D721Med (cell line): ENCODE data around the gene RIPOR1.

Source experiments
- DNase-seq: peaks from one replicate; pipeline ENCODE4 v3.0.0; 2011; ENCODE audit warnings: low spot score; ENCODE audit not compliant: insufficient read length
- FAIRE-seq: peaks from 2 replicates; lab custom pipeline; 2011; peaks lifted over from hg19 to GRCh38; lab: Jason Lieb, UNC
- TF ChIP-seq, protein P1 (sequence below): IDR thresholded peaks from 2 replicates; pipeline ENCODE4 v1.5.1; 2012; ENCODE audit warnings: mild to moderate bottlenecking, control low read depth; ENCODE audit not compliant: insufficient read depth; ENCODE audit errors: missing control alignments

Gene RIPOR1

DNA sequence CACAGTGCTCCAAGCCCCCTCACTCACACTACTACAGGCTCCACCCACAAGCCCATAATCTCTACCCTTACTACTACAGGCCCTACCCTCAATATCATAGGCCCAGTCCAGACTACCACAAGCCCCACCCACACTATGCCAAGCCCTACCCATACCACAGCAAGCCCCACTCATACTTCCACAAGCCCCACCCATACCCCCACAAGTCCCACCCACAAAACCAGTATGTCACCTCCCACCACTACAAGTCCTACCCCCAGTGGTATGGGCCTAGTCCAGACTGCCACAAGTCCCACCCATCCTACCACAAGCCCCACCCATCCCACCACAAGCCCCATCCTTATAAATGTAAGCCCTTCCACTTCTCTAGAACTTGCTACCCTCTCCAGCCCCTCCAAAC, 13.8 kb downstream of the RIPOR1 start:
- FAIRE-seq = no peak
- TF ChIP-seq, protein P1, sequence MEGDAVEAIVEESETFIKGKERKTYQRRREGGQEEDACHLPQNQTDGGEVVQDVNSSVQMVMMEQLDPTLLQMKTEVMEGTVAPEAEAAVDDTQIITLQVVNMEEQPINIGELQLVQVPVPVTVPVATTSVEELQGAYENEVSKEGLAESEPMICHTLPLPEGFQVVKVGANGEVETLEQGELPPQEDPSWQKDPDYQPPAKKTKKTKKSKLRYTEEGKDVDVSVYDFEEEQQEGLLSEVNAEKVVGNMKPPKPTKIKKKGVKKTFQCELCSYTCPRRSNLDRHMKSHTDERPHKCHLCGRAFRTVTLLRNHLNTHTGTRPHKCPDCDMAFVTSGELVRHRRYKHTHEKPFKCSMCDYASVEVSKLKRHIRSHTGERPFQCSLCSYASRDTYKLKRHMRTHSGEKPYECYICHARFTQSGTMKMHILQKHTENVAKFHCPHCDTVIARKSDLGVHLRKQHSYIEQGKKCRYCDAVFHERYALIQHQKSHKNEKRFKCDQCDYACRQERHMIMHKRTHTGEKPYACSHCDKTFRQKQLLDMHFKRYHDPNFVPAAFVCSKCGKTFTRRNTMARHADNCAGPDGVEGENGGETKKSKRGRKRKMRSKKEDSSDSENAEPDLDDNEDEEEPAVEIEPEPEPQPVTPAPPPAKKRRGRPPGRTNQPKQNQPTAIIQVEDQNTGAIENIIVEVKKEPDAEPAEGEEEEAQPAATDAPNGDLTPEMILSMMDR = no peak

GRCh38 chr16:67543036-67543435, 14.4 kb downstream of the RIPOR1 start:
- no peak for DNase-seq
- TF ChIP-seq, protein P1 = no peak
- no peak for FAIRE-seq

More for the DNA sequence above, 13.8 kb downstream of the RIPOR1 start:
- DNase-seq = no peak

GRCh38 chr16:67543582-67543981, 15.0 kb downstream of the RIPOR1 start:
- TF ChIP-seq, protein P1 = no peak
- no peak for DNase-seq
- FAIRE-seq = no peak

- FAIRE-seq (no peak), DNase-seq (no peak)
- TF ChIP-seq, protein P1 = no peak
These were observed 15.8 kb downstream of the RIPOR1 start for GRCh38 chr16:67544329-67544841.

GRCh38 chr16:67544844-67545664, 16.4 kb downstream of the RIPOR1 start:
- DNase-seq = no peak
- TF ChIP-seq, protein P1 = no peak
- FAIRE-seq = no peak

- DNase-seq = no peak
- FAIRE-seq = no peak
- TF ChIP-seq, protein P1 = no peak
These were observed 17.0 kb downstream of the RIPOR1 start for GRCh38 chr16:67545665-67546024.

DNA sequence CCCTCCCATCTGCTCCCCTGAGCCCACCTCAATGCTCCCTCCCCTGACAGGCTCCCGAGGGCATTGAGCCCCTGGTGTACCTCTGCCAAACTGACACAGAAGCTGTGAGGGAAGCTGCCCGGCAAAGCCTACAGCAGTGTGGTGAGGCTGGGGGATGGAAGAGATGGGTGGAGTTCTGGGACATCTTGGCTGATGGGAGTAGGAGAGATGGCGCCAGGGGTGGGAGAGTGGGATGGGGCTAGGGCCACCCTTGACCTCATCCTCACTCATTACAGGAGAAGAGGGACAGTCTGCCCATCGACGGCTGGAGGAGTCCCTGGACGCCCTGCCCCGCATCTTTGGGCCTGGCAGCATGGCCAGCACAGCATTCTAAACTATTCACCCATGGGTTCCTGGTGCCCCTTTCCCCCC, 17.5 kb downstream of the RIPOR1 start:
- TF ChIP-seq, protein P1 = no peak
- FAIRE-seq = no peak
- no peak for DNase-seq
